HepG2 (cell line): ENCODE results near the gene CPXM1. TPM values are rescaled to one million over a fixed set of nuclear protein-coding genes. Genes with fewer than 3 reads are reported as not detected.

Experiments used
- BRF2 ChIP-seq: sonication (generic); formaldehyde crosslinking; IDR thresholded peaks from 2 replicates; pipeline ENCODE4 v1.8.1; 2022; ENCODE audit warnings: mild to moderate bottlenecking, missing genetic modification reagents
- CBX1 ChIP-seq: IDR thresholded peaks from one replicate; pipeline ENCODE4 v1.6.1; 2016; ENCODE audit warnings: antibody characterized with exemption, low read depth
- CEBPB ChIP-seq: IDR thresholded peaks from 2 replicates; pipeline ENCODE4 v1.6.1; 2011; ENCODE audit warnings: low read depth, low read length, improper control_type of control experiment, borderline replicate concordance
- DNMT1 ChIP-seq: sonication (generic); formaldehyde crosslinking; IDR thresholded peaks from 2 replicates; pipeline ENCODE4 v1.5.1; 2020; ENCODE audit warnings: mild to moderate bottlenecking, missing genetic modification reagents
- FIP1L1 ChIP-seq: fragments of 200-400 bp; formaldehyde crosslinking; IDR thresholded peaks from 2 replicates; pipeline ENCODE4 v1.6.1; 2018; ENCODE audit warnings: low read depth, mild to moderate bottlenecking, low read length, moderate library complexity, borderline replicate concordance; ENCODE audit not compliant: insufficient read depth
- KDM2A ChIP-seq: sonication (generic); formaldehyde crosslinking; IDR thresholded peaks from 2 replicates; pipeline ENCODE4 v1.4.0; 2020; ENCODE audit warnings: low read depth, missing genetic modification reagents, borderline replicate concordance
- MAFG ChIP-seq: sonication (generic); formaldehyde crosslinking; IDR thresholded peaks from 2 replicates; pipeline ENCODE4 v1.5.1; 2020; ENCODE audit warnings: mild to moderate bottlenecking, missing genetic modification reagents
- MAX ChIP-seq: IDR thresholded peaks from 2 replicates; pipeline ENCODE4 v1.6.1; 2012; ENCODE audit warnings: inconsistent platforms
- NFATC3 ChIP-seq: sonication (generic); formaldehyde crosslinking; IDR thresholded peaks from 2 replicates; pipeline ENCODE4 v1.5.1; 2020; ENCODE audit warnings: mild to moderate bottlenecking, missing genetic modification reagents
- NFIC ChIP-seq: IDR thresholded peaks from 2 replicates; pipeline ENCODE4 v1.6.1; 2012; ENCODE audit warnings: mild to moderate bottlenecking, low read length, inconsistent platforms
- PBX2 ChIP-seq: IDR thresholded peaks from 2 replicates; pipeline ENCODE4 v1.6.1; 2016; ENCODE audit warnings: control low read depth
- REL ChIP-seq: sonication (generic); formaldehyde crosslinking; conservative IDR thresholded peaks from 2 replicates; pipeline ENCODE4 v1.8.0; 2022; ENCODE audit warnings: mild to moderate bottlenecking, missing genetic modification reagents, moderate library complexity
- TFAP4 ChIP-seq: sonication (generic); IDR thresholded peaks from 2 replicates; pipeline ENCODE4 v1.6.1; 2016; ENCODE audit warnings: low read depth, borderline replicate concordance
- XBP1 ChIP-seq: sonication (generic); formaldehyde crosslinking; IDR thresholded peaks from 2 replicates; pipeline ENCODE4 v1.5.0; 2020; ENCODE audit warnings: missing genetic modification reagents
- ZBTB7B ChIP-seq: sonication (generic); formaldehyde crosslinking; IDR thresholded peaks from 2 replicates; pipeline ENCODE4 v1.4.0; 2020; ENCODE audit warnings: missing genetic modification reagents
- ZNF280D ChIP-seq: sonication (generic); formaldehyde crosslinking; IDR thresholded peaks from 2 replicates; pipeline ENCODE4 v1.5.1; 2020; ENCODE audit warnings: mild to moderate bottlenecking, missing genetic modification reagents
- ZNF383 ChIP-seq: sonication (generic); formaldehyde crosslinking; IDR thresholded peaks from 2 replicates; pipeline ENCODE4 v1.4.0; 2020; ENCODE audit warnings: missing genetic modification reagents, mild to moderate bottlenecking, borderline replicate concordance
- ZNF546 ChIP-seq: sonication (generic); formaldehyde crosslinking; conservative IDR thresholded peaks from 2 replicates; pipeline ENCODE4 v1.8.1; 2023; ENCODE audit warnings: mild to moderate bottlenecking, missing genetic modification reagents
- ZNF639 ChIP-seq: conservative IDR thresholded peaks from 2 replicates; pipeline ENCODE4 v1.6.1; 2018; ENCODE audit warnings: missing genetic modification reagents
- ZNF83 ChIP-seq: sonication (generic); formaldehyde crosslinking; IDR thresholded peaks from 2 replicates; pipeline ENCODE4 v1.4.0; 2020; ENCODE audit warnings: missing genetic modification reagents, mild to moderate bottlenecking, borderline replicate concordance
- polyA plus RNA-seq, 8 experiments: library from polyadenylated mRNA; depleted of rRNA in 3 of 8; stranded (reverse) in 7 of 8; unstranded in 1 of 8; fragments of >200 nt; fragmentation: Illumina TruSeq in 4 of 8; extraction: Trizol in 4 of 8; gene quantifications; 2 replicates each; pipeline versions ENCODE4 v1.2.1 to v1.2.3, GENCODE V29; 2011 to 2016; ENCODE audit warnings: low read depth in 4 of 8, missing spikeins in 1 of 8, mixed read lengths in 1 of 8; ENCODE audit not compliant: insufficient read depth in 1 of 8
- total RNA-seq, 5 experiments: library from RNA; depleted of rRNA; stranded (reverse); fragments of >200 nt; fragmentation: Illumina TruSeq; extraction: Trizol; gene quantifications; 2 replicates each; pipeline ENCODE4 v1.2.3, GENCODE V29; 2016; ENCODE audit warnings: low read depth in 1 of 5

The CPXM1 gene
- total and polyA plus RNA-seq, 2 of the 13 experiments (the other 11 are each of a cell fraction or from before 2014, with no cell fraction given) = 0.07 TPM; not detected in 1

- no peak for TF ChIP-seq ZNF639 (CRISPR knock-in tag)
- TF ChIP-seq MAFG (CRISPR knock-in tag) = no peak
- TF ChIP-seq XBP1 (CRISPR knock-in tag) = no peak
- no peak for TF ChIP-seq PBX2 (CRISPR knock-in tag)
- TF ChIP-seq KDM2A (CRISPR knock-in tag) = peak; percentile 14; the same call in 1 of the 2 replicates
- TF ChIP-seq DNMT1 = no peak
- TF ChIP-seq ZNF383 (CRISPR knock-in tag) = no peak
- TF ChIP-seq BRF2 (CRISPR knock-in tag) = no peak
- TF ChIP-seq MAX = no peak
- no peak for TF ChIP-seq ZNF546 (CRISPR knock-in tag)
- TF ChIP-seq FIP1L1 = no peak
- TF ChIP-seq CEBPB = no peak
- TF ChIP-seq CBX1 = no peak
- TF ChIP-seq NFATC3 (CRISPR knock-in tag) = no peak
- no peak for TF ChIP-seq NFIC
- TF ChIP-seq REL = no peak
- TF ChIP-seq TFAP4 = no peak
- TF ChIP-seq ZNF83 (CRISPR knock-in tag) = no peak
- peak; percentile 71 for TF ChIP-seq ZBTB7B (CRISPR knock-in tag)
- no peak for TF ChIP-seq ZNF280D
These were observed 49.0 kb downstream of the CPXM1 start (continued) for GRCh38 chr20:2751347-2751877.
